Right lobe of liver (tissue), 6 donors: ENCODE data around the gene NUP214. TPM values are rescaled to one million over a fixed set of nuclear protein-coding genes. Genes with fewer than 3 reads are reported as not detected.

Source experiments
- ATAC-seq, 4 donors: fragments of 200-7000 bp; cut with Tn5 transposase; one replicate each; pipeline ENCODE4 v1.9.1; 2020; ENCODE audit warnings: mild to moderate bottlenecking in 4 of 4, moderate library complexity in 4 of 4
- DNase-seq, 3 donors: peaks; one replicate each; pipeline ENCODE4 v3.0.0-alpha.2; 2020
- H3K27ac ChIP-seq, 3 donors: fragments of 200-600 bp; one replicate each; pipeline ENCODE4 v1.8.0; 2022
- H3K27me3 ChIP-seq, 2 donors: fragments of 200-600 bp; one replicate each; pipeline ENCODE4 v1.8.0; 2022
- H3K36me3 ChIP-seq, 4 donors: fragments of 200-600 bp; sonication (generic) in 1 of 4; one replicate each; pipeline versions ENCODE4 v1.5.1 to v1.8.0; 2017 to 2022; ENCODE audit warnings: control low read depth in 1 of 4
- H3K4me1 ChIP-seq, 4 donors: fragments of 200-600 bp; sonication (generic) in 1 of 4; one replicate each; pipeline versions ENCODE4 v1.5.1 to v1.8.0; 2017 to 2022; ENCODE audit warnings: control low read depth in 1 of 4
- H3K4me3 ChIP-seq, 3 donors: fragments of 200-600 bp; one replicate each; pipeline ENCODE4 v1.8.0; 2022
- H3K9me3 ChIP-seq, 4 donors: fragments of 200-600 bp; sonication (generic) in 1 of 4; one replicate each; pipeline versions ENCODE4 v1.5.1 to v1.8.0; 2017 to 2022; ENCODE audit warnings: control low read depth in 1 of 4
- POLR2A ChIP-seq: fragments of 450-650 bp; IDR thresholded peaks from one replicate; pipeline ENCODE4 v1.6.1; 2017; ENCODE audit warnings: antibody characterized with exemption, mild to moderate bottlenecking
- WGBS: methylation state at CpG from one replicate; pipeline ENCODE4 v1.1.6; 2018; ENCODE audit warnings: low coverage, low lambda C conversion rate; ENCODE audit not compliant: insufficient coverage; ENCODE audit errors: missing lambda C conversion rate; 5-methylcytosine and 5-hydroxymethylcytosine counted together
- intact Hi-C, 2 donors: fragments of 100-400 bp; cut with DNase I; formaldehyde crosslinking; loops; one replicate each; pipeline versions ENCODE4 v1.11.2 to v1.14.1; 2022
- long read RNA-seq: library from polyadenylated mRNA; unstranded; transcript quantifications from one replicate; pipeline ENCODE4 v2.0.0, GENCODE V29; 2019
- total RNA-seq, 6 experiments: library from RNA; depleted of rRNA in 2 of 6; stranded (reverse); fragments of >200 nt in 2 of 6; fragmentation: NEBNext Ultra II Directional in 3 of 6; extraction: Animal tissue kit (Norgen Biotek cat#: 25700) in 3 of 6; gene quantifications; one replicate each; pipeline versions ENCODE4 v1.1.0 to v1.2.4, GENCODE V29; 2016 to 2023
- TF ChIP-seq, protein P1 (sequence below), 4 donors: fragments of 200-600 bp in 3 of 4; fragments of 450-650 bp in 1 of 4; IDR thresholded peaks; one replicate each; pipeline versions ENCODE4 v1.5.1 to v1.8.0; 2016 to 2022; ENCODE audit warnings: antibody characterized with exemption in 4 of 4, mild to moderate bottlenecking in 2 of 4
- donor health status: DM: no; HTN: yes; CAD: no.
- donor health status: DM: no; HTN: no; CAD: no.
- donor health status: DM: no; HTN: no; CAD: no.
- donor health status: DM: no; HTN: yes; CAD: no.
- donor health status: DM: no; HTN: yes; CAD: no.

The NUP214 gene
- 10 to 100 TPM; 22.5 to 31.1 (median 27.5) TPM for total RNA-seq
- long read RNA-seq, partial matches to known transcripts, result 2 of 3 reads
- long read RNA-seq, other reads (novel, unspliced or antisense), result 1 of 3 reads

DNA sequence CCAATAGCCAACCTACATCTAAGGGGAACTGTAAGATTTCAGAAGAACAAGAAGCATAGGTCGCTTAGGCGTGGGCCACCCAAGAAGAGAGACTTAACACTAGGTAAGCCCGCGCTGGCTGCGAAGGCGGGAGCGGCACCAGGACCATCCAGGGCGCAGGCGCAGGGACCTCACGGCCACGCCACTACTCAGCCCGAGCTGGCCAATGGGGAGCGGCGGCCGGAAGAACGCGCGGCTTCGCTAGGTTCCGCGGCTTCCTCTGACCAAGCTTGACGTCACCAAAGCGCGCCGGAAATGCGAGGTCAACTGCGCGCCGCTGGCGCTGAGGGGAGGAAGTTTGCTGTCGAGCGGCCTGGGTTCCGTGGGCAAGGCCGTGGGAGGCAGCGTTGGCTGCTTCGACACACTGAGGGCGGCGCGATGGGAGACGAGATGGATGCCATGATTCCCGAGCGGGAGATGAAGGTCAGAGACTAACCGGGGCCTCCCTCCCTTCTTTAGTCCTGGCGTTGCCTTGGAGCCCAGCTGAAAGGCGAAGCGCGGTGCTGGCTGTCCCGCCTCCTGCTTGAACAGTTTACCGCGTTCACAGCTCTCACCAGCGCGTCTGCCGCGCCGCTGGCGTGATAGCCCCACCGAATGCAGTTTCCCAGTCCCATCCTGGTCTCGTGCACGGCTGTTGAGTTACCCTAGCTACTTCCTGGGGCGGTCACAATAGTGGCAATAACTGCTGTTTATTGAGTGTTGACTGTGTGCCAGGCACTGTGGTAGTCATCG is at the start of gene NUP214:
Gene NUP214 (plus strand): TSS at position 299 of the 771 bp plus-strand sequence. CDS start 119 bp downstream, at position 418.
- peak; percentile 78 for TF ChIP-seq POLR2A
- TF ChIP-seq, protein P1, sequence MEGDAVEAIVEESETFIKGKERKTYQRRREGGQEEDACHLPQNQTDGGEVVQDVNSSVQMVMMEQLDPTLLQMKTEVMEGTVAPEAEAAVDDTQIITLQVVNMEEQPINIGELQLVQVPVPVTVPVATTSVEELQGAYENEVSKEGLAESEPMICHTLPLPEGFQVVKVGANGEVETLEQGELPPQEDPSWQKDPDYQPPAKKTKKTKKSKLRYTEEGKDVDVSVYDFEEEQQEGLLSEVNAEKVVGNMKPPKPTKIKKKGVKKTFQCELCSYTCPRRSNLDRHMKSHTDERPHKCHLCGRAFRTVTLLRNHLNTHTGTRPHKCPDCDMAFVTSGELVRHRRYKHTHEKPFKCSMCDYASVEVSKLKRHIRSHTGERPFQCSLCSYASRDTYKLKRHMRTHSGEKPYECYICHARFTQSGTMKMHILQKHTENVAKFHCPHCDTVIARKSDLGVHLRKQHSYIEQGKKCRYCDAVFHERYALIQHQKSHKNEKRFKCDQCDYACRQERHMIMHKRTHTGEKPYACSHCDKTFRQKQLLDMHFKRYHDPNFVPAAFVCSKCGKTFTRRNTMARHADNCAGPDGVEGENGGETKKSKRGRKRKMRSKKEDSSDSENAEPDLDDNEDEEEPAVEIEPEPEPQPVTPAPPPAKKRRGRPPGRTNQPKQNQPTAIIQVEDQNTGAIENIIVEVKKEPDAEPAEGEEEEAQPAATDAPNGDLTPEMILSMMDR (IDR thresholded peaks at IDR 0.05), result no peak
- H3K36me3 ChIP-seq, result peaks cover 0 to 33% (median 12%) of the 10 kb centered on the region in 4 donors
- peak within 1 kb of the TSS; percentile 57 to 75 (median 72) for H3K27ac ChIP-seq
- under 1% methylated on average over 31 of the region's 61 CpGs for WGBS
- DNase-seq, result peak; percentile 99
- no peaks in the 10 kb centered on the region for H3K9me3 ChIP-seq
- ATAC-seq, result peak; percentile 98 to 99 (median 98)
- intact Hi-C loops, result no loop called here
- H3K27me3 ChIP-seq, result no peaks in the 10 kb centered on the region
- H3K4me1 ChIP-seq, result peaks cover 0 to 17% (median 4%) of the 10 kb centered on the region in 4 donors
- peak within 1 kb of the TSS; percentile 86 to 94 (median 93) for H3K4me3 ChIP-seq

DNA sequence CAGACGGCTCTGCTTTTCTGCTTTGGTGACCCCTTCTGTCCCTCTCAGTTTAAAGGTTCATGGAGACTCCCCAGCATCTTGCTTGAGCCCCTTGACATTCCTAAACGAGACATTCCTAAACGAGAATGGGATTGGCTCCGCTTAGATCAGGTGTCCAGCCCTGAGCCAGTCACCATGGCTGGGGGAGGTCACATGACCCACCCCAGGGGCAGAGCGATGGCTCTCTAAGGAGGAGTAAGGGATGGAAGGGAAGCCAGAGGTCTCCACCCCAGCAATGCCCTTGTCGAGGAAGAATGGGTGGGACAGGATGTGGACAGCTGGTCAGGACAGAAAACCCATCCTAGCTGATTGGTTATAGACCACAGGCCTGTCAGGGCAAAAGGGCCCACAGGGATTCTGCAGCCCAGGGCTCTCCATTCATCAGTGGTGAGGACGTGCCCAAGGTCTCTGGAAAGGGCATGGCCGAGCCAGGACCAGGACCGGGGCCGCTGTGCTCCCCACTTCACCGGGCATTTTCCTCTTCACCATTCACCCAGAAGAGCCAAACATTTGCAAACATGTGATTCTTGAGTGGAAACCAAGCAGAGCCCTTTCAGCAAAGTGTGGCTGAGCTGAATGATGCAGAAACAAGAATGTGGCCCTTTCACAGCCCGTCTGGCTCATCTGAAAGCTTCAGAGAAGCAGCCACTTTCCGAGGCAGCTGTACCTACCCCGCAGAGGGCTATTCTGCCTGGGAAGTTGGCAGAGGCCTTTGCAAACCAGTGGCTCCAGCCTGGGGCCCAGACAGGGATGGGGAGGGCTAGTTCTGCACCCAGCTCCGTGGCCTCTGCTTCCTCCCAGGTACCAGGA is 48.8 kb upstream of the NUP214 start:
- no peak overlapping the region for H3K27ac ChIP-seq
- no peak overlapping the region for H3K4me3 ChIP-seq
- H3K9me3 ChIP-seq, result no peaks in the 10 kb centered on the region
- ATAC-seq, result no peak
- TF ChIP-seq, protein P1 (IDR thresholded peaks at IDR 0.05), result no peak
- TF ChIP-seq POLR2A, result no peak
- no peaks in the 10 kb centered on the region for H3K36me3 ChIP-seq
- no peak for DNase-seq
- 52% methylated on average over 5 of the region's 15 CpGs for WGBS
- no peaks in the 10 kb centered on the region for H3K27me3 ChIP-seq
- H3K4me1 ChIP-seq, result no peaks in the 10 kb centered on the region
- intact Hi-C loops, result no loop called here

DNA sequence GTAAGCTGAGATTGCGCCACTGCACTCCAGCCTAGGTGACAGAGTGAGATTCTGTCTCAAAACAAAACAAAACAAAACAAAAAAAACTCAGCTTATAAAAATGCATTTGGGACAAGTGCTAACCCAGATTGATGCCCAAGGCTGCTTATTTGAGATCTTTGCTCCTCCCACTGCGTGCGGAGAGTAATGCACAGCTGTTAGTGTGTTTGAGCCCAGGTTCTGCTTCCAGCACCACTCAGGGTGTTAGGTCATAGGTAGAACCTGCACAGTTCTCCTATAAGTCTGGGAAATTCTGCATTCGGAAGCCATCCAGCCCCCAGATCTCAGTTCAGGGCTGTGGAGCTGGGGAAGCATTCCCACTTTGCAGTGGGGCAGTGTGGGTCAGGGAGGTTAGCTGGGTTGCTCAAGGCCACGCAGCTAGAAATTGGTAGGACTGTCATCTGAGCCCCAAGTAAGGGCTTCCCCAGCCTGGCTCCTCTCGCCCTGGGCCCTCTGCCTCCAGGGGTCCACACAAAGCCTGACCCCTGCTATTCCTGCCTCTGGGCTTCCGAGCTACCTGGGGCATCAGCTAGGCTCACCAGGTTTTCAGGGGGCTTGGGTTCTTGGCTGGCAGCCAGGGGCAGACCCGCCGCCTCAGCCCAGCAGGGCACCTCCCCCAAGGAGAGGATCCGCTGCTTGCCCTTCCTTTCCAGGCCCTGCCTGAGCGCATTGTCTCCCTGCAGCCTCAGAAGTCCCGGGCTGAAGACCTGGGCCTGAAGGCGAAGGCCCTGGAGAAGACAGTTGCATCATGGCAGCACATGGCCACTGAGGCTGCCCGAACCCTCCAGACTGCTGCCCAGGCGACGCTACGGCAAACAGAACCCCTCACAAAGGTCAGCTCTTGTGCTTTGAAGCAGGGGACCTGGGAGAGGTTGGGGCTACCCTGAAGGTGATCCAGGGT is 46.7 kb upstream of the NUP214 start:
- no peak for ATAC-seq
- no peak overlapping the region for H3K27ac ChIP-seq
- H3K4me3 ChIP-seq, result no peak overlapping the region
- no peaks in the 10 kb centered on the region for H3K4me1 ChIP-seq
- H3K9me3 ChIP-seq, result no peaks in the 10 kb centered on the region
- no peaks in the 10 kb centered on the region for H3K36me3 ChIP-seq
- no peak for DNase-seq
- 61% methylated on average over 3 of the region's 17 CpGs for WGBS
- intact Hi-C loops, result no loop called here
- no peaks in the 10 kb centered on the region for H3K27me3 ChIP-seq
- TF ChIP-seq, protein P1 (IDR thresholded peaks at IDR 0.05), result no peak
- no peak for TF ChIP-seq POLR2A

DNA sequence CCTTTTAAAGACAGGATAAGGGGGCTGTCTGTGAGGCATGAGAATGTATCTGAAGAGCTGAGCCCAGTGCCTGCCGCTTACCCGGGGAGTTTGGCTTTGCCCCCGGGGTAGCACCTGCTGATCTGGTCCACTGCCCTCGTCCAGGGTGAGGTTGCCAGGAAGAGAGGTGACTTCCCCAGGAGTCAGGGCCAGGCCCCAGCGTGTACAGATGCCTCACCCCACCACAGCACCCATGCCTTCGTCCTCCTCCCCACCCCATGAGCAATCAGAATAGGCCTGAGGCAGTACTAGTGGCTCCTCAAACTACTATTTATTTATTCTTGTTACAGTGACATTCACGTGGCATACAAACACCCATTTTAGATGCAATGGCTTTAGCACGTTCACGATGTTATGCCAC is 44.8 kb upstream of the NUP214 start:
- ATAC-seq (no peak), DNase-seq (no peak)
- TF ChIP-seq POLR2A, result no peak
- TF ChIP-seq, protein P1 (IDR thresholded peaks at IDR 0.05), result no peak
- Histone ChIP-seq H3K27ac (no peak overlapping the region), H3K27me3 (no peaks in the 10 kb centered on the region), H3K4me1 (no peaks in the 10 kb centered on the region), H3K4me3 (no peak overlapping the region), H3K9me3 (no peaks in the 10 kb centered on the region), H3K36me3 (no peaks in the 10 kb centered on the region)
- intact Hi-C loops, result no loop called here
- WGBS, result 40% methylated on average over 3 of the region's 9 CpGs
